ENCODE measurements around the gene POGZ.

DNA sequence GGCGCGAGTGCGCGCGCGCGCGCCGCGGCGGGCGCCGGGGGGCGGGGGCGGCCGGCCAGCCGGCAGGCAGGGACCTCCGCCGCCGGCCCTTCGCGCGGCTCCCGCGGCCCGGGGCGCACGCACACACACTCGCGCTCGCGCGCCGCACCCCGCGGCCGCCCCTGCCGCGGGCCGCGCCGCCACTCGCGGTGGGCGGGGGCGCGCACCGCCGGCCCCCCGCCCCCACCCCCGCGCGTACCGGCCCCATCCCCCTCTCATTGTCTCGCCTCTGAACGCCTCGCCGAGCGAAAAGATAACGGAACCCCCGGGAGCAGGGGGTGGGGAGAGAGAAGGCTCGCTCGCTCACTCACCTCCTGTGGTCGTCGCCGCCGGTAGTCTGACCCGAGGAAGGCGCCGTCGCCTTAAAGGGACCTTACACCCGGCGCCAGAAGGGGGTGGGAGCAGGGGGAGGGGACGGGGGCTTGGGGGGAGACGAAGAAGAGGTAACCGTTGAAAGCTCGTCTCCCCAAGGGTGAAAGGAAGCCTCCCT is 428 bp downstream of the POGZ start:
- TF ChIP-seq CTCF (IDR thresholded peaks at IDR 0.05): no peak
- TF ChIP-seq, protein P1, sequence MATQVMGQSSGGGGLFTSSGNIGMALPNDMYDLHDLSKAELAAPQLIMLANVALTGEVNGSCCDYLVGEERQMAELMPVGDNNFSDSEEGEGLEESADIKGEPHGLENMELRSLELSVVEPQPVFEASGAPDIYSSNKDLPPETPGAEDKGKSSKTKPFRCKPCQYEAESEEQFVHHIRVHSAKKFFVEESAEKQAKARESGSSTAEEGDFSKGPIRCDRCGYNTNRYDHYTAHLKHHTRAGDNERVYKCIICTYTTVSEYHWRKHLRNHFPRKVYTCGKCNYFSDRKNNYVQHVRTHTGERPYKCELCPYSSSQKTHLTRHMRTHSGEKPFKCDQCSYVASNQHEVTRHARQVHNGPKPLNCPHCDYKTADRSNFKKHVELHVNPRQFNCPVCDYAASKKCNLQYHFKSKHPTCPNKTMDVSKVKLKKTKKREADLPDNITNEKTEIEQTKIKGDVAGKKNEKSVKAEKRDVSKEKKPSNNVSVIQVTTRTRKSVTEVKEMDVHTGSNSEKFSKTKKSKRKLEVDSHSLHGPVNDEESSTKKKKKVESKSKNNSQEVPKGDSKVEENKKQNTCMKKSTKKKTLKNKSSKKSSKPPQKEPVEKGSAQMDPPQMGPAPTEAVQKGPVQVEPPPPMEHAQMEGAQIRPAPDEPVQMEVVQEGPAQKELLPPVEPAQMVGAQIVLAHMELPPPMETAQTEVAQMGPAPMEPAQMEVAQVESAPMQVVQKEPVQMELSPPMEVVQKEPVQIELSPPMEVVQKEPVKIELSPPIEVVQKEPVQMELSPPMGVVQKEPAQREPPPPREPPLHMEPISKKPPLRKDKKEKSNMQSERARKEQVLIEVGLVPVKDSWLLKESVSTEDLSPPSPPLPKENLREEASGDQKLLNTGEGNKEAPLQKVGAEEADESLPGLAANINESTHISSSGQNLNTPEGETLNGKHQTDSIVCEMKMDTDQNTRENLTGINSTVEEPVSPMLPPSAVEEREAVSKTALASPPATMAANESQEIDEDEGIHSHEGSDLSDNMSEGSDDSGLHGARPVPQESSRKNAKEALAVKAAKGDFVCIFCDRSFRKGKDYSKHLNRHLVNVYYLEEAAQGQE (IDR thresholded peaks at IDR 0.05; ENCODE audit: insufficient read depth in 1 of 2, low read depth in 2 of 2, low read length in 1 of 2): no peak
